ENCODE results near the gene NCKAP5.

Gene NCKAP5

DNA sequence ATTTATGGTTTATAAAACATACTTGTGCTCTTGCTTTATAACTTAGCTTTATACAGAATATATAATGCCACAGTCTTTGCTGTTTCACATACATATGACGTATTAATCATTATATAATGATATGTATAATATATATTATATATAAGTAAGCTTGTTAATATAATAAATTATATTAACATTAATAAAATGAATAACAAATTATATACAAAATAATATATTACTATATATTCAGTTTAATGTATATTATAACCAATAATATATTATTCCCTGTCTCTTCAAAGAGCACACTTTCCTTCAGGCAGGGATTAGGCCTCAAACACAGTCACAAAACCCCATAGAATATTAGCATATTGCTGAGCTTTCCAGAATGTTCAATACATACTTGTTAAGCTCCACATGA, 427.6 kb downstream of the NCKAP5 start:
- ChIA-PET POLR2A (no interaction called here), CTCF (no interaction called here)
- TF ChIP-seq, protein P1, sequence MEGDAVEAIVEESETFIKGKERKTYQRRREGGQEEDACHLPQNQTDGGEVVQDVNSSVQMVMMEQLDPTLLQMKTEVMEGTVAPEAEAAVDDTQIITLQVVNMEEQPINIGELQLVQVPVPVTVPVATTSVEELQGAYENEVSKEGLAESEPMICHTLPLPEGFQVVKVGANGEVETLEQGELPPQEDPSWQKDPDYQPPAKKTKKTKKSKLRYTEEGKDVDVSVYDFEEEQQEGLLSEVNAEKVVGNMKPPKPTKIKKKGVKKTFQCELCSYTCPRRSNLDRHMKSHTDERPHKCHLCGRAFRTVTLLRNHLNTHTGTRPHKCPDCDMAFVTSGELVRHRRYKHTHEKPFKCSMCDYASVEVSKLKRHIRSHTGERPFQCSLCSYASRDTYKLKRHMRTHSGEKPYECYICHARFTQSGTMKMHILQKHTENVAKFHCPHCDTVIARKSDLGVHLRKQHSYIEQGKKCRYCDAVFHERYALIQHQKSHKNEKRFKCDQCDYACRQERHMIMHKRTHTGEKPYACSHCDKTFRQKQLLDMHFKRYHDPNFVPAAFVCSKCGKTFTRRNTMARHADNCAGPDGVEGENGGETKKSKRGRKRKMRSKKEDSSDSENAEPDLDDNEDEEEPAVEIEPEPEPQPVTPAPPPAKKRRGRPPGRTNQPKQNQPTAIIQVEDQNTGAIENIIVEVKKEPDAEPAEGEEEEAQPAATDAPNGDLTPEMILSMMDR (IDR thresholded peaks at IDR 0.05; ENCODE audit: control extremely low read depth, extremely low read depth, low read depth, missing control alignments): no peak
- DNase-seq (ENCODE audit: extremely low spot score): no peak

DNA sequence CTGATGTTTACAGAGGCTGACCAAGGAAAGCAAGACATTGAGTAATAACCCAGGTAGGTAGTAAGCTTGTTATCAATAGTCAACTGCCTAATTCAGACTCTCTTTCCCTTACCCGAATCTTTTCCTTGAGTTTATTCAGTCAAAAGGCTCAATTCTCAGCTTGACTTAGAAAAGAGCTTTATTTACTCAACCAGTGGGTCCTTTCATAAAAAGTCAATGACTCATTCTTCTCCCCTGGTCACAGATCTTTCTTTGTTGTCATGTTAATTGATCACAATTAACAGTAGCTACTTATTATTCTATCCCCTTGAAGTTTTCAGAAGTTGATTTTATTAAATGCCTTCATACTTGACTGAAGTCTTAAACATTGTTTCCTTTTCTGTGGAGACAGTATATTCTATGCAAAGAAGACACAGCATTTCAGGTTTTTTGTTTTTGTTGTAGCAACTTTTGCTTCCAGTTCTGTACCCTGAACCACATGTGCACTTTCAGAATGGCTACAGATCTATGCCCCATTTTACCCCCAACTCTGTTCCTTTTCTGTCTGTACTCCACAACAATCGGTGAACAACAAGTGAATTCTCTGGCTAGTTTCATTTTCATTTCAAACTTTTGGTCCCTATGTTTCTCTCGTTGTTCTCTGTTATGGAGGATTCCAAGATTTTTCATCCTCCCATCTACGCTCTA, 428.3 kb downstream of the NCKAP5 start:
- ChIA-PET POLR2A (no interaction called here), CTCF (no interaction called here)
- TF ChIP-seq, protein P1 (IDR thresholded peaks at IDR 0.05; ENCODE audit: control extremely low read depth, extremely low read depth, low read depth, missing control alignments): no peak
- no peak for DNase-seq (ENCODE audit: extremely low spot score)

DNA sequence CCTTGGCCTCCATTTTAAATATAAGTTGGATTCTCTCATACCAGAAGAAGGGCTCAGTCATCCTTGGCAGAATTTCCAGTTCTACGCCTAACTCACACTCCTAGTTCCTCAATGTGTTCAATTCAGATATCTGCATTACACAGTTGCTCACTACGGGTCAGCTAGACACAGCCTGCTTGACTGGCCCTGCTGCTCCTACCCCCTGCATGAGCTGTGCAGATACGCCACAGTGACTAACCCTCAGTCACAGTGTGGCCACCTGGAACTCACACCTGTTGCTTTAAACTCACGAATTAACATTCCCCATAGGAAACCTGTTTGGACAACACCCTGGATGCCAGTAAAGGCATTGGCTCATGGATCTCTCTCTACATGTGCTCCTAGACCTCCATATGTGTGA, 429.6 kb downstream of the NCKAP5 start:
- ChIA-PET CTCF (no interaction called here), POLR2A (no interaction called here)
- no peak for DNase-seq (ENCODE audit: extremely low spot score)
- TF ChIP-seq, protein P1 (IDR thresholded peaks at IDR 0.05; ENCODE audit: control extremely low read depth, extremely low read depth, low read depth, missing control alignments): no peak

DNA sequence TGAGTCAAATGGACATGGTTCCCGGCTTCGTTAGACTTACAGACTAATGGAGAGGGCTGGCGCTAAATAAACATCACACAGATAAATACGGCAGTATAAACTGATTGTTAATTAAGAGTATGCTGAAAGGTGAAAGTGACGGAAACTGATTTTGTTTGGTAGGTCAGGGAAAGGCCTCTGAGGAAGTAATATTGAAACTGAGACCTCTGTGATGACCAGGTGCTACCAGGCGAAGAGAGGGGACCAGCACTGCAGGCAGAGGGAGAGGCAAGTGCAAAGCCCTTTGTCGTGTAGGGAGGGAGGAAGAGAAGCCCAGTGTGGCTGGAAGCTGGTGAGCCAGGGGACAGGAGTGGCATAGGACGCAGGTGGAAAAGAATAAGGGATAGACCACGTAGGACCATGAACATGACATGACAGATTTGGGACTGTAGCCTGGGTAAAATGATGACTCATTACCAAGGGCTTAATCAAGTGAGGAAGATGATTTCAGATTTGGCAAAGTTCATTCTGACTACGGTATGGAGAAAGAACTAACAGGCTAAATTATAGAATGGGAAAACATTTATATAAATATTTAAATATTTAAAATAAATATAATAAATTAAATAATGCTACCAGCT, 433.1 kb downstream of the NCKAP5 start:
- TF ChIP-seq, protein P1 (IDR thresholded peaks at IDR 0.05; ENCODE audit: control extremely low read depth, extremely low read depth, low read depth, missing control alignments): no peak
- DNase-seq (ENCODE audit: extremely low spot score): no peak
- ChIA-PET POLR2A (no interaction called here), CTCF (no interaction called here)

DNA sequence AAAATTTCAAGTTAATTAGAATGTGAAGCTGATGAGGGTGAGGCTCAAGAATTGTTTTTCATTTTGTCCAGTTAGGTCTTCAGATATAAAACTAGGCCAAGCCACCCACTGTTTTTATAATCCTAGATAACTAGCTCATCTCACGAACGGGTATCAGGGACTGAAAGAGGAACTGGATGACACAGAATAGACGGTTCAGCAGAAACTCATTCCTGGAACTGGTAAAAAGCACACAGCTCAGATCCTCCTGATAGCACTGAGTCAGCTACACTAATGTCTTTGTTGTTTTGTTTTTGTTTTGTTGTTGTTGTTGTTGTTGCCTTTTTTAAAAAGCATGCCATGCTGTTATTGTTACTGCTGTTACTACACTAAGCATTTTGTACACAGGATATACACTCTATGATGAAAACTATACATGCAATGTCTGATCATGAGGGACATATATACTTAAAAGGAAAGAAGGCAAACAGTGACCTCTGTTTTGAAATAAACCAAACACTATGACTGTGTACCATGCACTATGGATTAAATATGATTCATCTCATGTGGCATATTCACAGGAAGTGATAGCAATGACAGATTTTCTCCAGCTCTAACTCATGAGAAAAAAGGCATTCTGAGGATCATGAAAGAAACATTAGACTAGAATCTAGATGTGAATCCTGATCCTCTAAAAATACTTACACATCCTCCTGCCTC, 437.6 kb downstream of the NCKAP5 start:
- TF ChIP-seq, protein P1 (IDR thresholded peaks at IDR 0.05; ENCODE audit: control extremely low read depth, extremely low read depth, low read depth, missing control alignments): no peak
- ChIA-PET POLR2A (no interaction called here), CTCF (interaction anchor here (1.1 to 1.2 kb wide), 3 partner anchors 12 to 713 kb away, joined by 3 to 5 read pairs (median 4); no protein-coding TSS in a partner anchor)
- DNase-seq (ENCODE audit: extremely low spot score): no peak

DNA sequence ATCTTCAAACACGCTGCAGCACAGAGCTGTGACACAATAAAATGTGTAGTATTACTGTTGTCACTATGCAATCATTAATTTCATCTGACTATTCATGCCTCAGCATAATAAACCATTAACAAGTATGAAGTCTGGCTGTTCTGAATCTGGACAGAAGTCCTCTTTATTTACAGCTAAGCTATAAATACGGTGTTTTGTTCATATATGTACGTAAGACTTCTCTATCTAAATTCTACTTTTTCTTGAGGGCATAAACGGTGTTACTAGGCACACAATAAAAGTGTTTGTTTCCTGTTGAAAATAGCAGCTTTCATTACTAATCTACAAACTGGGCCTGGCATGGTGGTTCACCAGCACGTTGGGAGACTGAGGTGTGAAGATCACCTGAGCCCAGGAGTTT, 443.8 kb downstream of the NCKAP5 start:
- TF ChIP-seq, protein P1 (IDR thresholded peaks at IDR 0.05; ENCODE audit: control extremely low read depth, extremely low read depth, low read depth, missing control alignments): no peak
- DNase-seq (ENCODE audit: extremely low spot score): no peak
- ChIA-PET CTCF (no interaction called here), POLR2A (no interaction called here)
